Activated gamma-delta T cell (primary cell): Measurements from ENCODE around the gene HEXIM1.

Experiments used
- DNase-seq: peaks from one replicate; lab custom pipeline; 2025; lab: John Stamatoyannopoulos, UW

Gene HEXIM1

GRCh38 chr17:45146166-45146565 lies 2.1 kb upstream of the HEXIM1 start:
- DNase-seq, result no peak

- no peak for DNase-seq
Observed at GRCh38 chr17:45146592-45146889, 1.7 kb upstream of the HEXIM1 start.

DNA sequence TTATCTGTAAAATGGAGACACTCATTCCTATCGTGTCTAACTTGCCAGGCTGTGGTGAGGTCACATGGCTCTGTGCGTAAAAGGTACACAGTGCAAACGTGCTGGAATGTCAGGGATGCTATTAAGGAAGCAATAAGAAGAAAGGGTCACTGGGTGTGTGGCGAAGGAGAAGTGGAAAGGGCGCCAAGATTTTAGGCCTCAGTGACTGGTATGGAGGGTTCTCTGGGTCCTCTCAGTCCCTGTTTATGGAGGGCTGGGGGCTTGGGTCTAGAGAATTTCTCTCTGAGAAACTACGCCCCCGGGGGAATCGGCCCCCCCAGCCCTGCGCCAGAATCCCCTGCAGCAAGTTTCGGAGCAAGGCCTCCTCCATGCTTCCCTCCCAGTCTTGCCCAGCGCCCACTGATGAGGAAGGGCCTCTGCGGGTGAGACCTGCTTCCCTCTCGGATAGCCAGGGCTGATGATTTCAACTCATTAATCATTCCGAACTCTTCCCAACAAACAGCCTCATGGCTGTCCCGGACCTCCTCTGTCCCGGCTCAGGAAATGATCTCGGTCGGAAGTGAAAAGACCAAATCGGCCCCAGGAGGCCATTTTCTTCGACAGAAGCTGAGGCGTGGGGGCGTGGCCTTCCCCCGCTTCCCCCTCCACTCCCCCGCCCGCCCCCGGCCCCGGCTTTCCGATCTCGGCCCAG lies 1.2 kb upstream of the HEXIM1 start:
- DNase-seq, result no peak

DNA sequence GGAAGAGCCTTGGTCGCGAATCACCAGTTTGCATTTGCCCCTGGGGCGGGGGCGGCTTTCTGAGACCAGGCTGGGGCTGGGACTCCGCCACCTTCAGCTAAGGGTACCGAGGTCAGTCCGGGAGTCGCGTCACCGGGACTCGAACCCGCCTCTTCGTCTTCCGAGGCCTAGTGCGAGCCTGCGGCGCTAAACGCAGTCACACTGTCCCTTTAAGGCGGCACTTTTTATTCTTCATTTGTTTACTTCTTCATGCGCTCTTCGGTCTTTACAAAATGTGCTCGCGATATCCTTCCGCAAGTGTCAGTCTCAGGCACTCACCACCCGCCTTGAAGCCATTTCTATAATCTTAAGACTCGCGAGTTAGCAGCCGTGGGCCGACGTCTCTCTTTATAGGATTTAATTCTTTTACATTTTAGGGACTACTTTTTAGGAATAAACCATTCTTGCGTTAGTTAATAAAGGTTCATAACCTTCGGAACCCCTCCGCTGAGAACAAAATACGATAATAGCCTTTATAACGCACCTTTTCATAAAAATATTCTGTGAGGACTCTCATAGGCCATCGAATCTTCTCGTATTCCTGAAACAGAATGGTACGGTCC lies 593 bp upstream of the HEXIM1 start:
- DNase-seq, result peak; percentile 47

DNA sequence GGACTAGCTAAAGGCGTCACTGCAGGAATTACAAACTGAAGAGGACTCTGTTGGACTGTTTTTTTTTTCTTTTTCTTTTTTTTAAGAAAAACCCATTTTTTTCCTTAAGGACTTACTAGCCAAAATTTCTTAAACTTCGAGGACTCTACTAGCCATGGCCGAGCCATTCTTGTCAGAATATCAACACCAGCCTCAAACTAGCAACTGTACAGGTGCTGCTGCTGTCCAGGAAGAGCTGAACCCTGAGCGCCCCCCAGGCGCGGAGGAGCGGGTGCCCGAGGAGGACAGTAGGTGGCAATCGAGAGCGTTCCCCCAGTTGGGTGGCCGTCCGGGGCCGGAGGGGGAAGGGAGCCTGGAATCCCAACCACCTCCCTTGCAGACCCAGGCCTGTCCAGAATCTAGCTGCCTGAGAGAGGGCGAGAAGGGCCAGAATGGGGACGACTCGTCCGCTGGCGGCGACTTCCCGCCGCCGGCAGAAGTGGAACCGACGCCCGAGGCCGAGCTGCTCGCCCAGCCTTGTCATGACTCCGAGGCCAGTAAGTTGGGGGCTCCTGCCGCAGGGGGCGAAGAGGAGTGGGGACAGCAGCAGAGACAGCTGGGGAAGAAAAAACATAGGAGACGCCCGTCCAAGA lies 878 bp downstream of the HEXIM1 start:
- peak; percentile 42 for DNase-seq

GRCh38 chr17:45149669-45150664 lies 1.7 kb downstream of the HEXIM1 start:
- no peak for DNase-seq

DNA sequence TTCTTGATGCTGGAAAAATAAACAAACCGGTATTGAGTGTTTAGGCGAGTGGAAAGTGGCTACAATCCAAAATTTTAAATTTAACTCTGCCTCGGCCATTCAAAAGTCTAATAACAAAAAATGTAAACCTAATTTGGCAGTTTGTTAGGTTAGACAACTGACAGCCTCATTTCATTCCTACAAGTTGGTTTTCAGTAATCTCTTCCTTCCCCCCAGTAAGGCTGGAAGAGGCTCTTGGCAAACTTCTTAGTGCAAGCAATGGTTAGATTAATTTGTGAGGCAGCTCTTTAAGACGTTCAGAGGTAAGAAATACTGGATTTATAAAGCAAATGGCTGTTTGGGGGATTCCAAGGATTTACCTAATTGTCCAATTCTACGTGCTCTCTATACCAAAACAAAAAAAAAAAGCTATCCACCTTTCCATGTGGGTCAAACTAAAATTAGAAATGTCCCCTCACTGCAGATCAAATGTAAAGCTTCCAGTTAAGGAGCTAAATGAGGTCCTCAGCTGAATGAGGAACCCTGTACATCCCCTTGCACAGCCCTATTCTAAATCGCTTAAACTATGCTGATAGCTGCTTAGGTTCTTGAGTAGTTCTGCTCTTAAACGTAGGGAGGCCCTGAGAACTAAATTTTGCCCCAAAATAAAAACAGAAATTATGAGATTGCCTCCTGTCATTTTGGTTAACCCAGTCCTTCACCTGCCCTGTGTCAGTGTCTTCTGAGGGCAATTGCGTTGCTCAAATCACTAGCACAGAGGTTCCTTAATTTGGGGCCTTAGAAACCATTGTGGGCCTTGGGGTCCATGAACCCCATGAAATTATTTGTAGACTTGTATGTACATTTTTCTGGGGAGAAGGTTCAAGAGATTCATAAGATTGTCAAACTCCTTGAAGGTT lies 2.9 kb downstream of the HEXIM1 start:
- no peak for DNase-seq

DNA sequence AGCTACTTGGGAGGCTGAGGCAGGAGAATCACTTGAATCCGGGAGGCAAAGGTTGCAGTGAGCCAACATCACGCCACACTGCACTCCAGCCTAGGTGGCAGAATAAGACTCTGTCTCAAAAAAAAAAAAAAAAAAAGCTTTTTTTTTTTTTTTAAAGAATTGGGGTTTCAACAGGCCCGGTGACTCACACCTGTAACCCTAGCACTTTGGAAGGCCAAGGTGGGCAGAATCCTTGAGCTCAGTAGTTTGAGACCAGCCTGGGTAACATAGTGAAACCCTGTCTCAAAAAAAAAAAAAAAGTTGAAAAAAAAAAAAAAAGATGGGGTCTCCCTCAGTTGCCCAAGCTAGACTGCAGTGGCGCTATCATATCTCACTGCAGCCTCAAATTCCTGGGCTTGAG lies 6.8 kb downstream of the HEXIM1 start:
- no peak for DNase-seq

GRCh38 chr17:45155483-45155882 lies 7.2 kb downstream of the HEXIM1 start:
- DNase-seq, result no peak

- no peak for DNase-seq
Observed at GRCh38 chr17:45156242-45156641, 8.0 kb downstream of the HEXIM1 start.

- DNase-seq, result peak; percentile 43
Observed at GRCh38 chr17:45160447-45161287, 12.4 kb downstream of the HEXIM1 start.

GRCh38 chr17:45161288-45162024 lies 13.2 kb downstream of the HEXIM1 start, which contains the start of gene HEXIM2:
Gene HEXIM2, plus strand, starts transcription at chr17:45161875. Its CDS starts 919 bp downstream, at chr17:45162794.
- peak; percentile 98 for DNase-seq

DNA sequence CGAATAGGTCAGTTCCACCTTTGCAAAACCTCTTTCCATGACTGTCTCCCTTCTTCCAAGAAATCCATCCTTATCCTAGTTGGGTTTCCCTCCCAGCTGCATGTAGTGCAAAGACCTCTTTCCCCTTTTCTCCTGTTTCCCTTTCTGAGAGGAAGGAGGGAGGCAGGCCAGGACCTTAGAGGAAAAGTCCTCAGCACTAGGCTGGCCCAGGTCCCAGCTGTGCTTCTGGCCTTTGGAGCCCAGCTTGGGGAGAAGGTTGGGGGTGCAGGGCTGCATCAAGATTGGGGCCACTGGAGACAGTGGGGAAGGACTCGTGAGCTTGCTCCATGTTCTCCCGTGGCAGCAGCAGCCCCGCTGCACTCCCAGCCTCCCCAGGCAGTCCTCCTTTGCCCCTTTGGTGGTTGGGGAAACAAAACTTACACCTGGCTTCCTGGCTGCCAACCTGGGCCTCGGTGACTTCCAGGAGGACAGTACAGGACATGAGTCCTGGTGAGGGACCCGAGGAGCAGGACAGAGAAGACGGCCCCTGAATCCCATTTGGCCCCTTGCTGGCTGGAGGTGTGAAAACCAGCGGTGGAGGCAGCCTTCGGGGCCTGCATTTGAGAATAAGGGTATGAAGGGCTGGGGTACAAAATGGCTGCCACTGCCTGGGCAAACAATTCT lies 13.9 kb downstream of the HEXIM1 start:
- DNase-seq, result no peak

- DNase-seq, result no peak
Observed at GRCh38 chr17:45164734-45165269, 16.5 kb downstream of the HEXIM1 start.

DNA sequence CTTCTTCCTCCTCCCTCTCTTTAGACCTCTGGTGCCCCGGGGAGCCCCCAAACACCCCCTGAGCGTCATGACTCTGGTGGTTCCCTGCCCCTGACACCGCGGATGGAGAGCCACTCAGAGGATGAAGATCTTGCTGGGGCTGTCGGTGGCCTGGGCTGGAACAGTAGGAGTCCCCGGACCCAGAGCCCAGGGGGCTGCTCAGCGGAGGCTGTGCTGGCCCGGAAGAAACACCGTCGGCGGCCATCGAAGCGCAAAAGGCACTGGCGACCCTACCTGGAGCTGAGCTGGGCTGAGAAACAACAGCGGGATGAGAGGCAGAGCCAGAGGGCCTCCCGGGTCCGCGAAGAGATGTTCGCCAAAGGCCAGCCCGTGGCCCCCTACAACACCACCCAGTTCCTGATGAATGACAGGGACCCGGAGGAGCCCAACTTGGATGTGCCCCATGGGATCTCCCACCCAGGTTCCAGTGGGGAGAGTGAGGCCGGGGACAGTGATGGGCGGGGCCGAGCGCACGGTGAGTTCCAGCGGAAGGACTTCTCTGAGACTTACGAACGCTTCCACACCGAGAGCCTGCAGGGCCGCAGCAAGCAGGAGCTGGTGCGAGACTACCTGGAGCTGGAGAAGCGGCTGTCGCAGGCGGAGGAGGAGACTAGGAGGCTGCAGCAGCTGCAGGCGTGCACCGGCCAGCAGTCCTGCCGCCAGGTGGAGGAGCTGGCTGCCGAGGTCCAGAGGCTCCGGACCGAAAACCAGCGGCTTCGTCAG lies 20.9 kb downstream of the HEXIM1 start:
- DNase-seq, result no peak

DNA sequence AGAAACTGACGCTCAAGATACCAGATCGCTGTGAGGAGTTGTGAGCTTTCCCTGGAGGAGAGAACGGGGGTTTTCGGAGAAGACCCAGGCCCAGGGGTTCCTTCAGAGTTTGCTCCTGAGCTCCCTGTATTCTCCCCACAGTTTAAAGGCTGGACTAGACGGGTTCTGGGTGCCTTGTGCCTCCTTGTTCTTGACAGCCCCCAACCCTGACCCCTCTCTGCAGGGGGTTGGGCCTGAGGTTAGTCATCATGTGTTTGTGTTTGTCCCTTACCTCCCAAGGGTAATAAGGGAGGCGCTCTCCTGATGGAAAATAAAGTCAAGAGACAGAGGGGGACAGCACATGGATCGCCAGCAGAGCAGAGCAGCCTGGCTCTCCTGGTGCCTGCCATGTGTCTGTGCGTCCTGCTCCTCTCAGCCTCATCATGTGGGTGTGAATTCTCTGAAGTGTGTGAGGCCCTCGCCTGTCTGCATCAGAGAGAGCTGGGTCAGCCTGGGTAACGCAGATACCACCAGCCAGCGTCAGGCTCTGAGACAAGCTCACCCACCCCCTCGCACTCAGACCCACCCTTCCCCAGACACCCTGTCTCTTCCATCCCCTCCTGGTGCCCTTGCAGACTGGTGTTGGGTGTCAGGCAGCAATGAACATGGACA lies 22.1 kb downstream of the HEXIM1 start:
- DNase-seq, result no peak

DNA sequence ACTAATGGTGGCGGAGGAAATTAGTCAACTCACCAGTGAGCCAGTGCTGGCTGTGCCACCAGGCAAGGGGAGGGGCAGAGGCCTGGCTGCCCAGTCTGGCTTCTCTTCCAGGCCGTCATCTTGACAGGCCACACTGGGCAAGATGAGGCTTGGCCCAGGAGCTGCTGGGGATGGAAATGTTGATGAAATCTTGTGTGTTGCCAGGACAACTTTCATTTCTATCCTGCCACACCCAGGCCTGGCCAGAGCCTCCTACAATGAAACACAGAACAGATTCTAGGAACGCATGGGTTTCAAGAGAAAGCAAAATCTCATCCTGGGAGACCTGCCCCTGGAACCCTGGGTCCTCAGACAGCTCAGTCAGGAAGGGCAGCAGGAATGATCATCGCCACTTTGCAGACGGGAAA lies 22.7 kb downstream of the HEXIM1 start:
- no peak for DNase-seq
